OCI-LY1 (cell line): ENCODE results near the gene MPRIP.

Experiments used
- EZH2 ChIP-seq: fragments of 200-600 bp; sonication (generic), shearing (Covaris generic); IDR thresholded peaks from 2 replicates; pipeline ENCODE4 v1.8.0; 2017; ENCODE audit warnings: borderline replicate concordance, mixed run types, mild to moderate bottlenecking, antibody characterized with exemption, low read length, moderate library complexity, mixed read lengths
- TF ChIP-seq, protein P1 (sequence below): fragments of 200-600 bp; sonication (generic), shearing (Covaris generic); IDR thresholded peaks from 2 replicates; pipeline ENCODE4 v1.5.1; 2017; ENCODE audit warnings: mild to moderate bottlenecking, antibody characterized with exemption, low read length, moderate library complexity, mixed read lengths

DNA sequence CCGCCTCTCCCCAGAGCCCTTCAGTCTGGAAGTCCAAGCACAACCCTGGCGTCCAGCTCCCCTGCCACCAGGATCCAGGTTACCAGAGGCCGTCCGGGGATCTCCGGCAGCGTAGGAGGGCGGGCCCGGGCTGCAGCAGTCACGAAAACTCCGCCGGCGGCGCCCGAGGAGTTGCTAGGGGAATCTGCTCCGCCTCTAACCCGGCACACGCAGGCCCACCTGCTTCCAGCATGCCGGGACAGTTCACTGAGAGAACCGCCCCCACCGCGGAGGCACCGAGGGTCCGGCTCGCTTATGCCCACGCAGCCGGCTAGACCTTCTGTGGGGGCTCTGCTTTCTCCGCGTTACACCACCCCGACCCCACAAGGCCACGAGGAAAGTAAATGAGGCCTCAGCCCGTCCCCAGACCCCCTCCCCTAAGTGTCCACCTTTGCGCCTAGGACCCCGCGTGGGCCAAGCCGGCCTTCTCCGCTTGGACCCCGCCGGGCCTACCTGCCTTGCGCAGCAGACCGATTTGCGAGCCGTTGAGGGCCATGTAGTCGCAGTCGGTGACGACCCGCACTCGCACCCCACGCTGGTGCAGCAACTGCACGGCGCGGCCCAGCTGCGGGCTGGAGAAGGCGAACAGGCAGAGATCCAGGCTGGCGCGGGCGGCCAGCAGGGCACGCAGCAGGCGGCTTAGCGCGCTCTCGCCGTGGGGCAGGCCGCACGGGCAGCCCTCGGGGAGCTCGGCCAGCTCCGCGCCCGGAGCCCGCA is 163.3 kb downstream of the MPRIP start:
- TF ChIP-seq, protein P1, sequence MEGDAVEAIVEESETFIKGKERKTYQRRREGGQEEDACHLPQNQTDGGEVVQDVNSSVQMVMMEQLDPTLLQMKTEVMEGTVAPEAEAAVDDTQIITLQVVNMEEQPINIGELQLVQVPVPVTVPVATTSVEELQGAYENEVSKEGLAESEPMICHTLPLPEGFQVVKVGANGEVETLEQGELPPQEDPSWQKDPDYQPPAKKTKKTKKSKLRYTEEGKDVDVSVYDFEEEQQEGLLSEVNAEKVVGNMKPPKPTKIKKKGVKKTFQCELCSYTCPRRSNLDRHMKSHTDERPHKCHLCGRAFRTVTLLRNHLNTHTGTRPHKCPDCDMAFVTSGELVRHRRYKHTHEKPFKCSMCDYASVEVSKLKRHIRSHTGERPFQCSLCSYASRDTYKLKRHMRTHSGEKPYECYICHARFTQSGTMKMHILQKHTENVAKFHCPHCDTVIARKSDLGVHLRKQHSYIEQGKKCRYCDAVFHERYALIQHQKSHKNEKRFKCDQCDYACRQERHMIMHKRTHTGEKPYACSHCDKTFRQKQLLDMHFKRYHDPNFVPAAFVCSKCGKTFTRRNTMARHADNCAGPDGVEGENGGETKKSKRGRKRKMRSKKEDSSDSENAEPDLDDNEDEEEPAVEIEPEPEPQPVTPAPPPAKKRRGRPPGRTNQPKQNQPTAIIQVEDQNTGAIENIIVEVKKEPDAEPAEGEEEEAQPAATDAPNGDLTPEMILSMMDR: no peak
- TF ChIP-seq EZH2: no peak
